Measurements from ENCODE around the gene B3GLCT.

B3GLCT gene

DNA sequence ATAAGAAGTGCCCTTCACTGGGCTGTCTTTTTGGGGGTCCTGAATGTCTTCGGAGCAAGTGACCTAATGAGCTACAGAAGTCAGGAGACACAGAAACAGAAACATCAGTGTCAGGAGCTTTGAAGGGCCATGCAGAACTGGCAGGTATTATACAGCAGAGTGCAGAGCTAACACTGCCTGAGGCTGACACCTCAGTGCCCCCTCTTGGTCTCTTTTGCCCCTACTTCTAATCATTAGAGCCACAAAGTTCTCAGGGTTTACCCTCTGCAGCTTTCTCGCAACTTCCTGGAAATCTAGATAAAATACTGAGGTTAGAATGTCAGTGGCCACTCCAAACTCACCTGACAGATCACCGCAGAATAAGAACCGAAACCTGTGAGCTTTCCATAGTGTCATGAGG, 172.7 kb downstream of the B3GLCT start:
- DNase-seq (ENCODE audit: low read depth, low spot score): no peak
- no peak overlapping the region for H3K4me3 ChIP-seq (ENCODE audit: low read length)

DNA sequence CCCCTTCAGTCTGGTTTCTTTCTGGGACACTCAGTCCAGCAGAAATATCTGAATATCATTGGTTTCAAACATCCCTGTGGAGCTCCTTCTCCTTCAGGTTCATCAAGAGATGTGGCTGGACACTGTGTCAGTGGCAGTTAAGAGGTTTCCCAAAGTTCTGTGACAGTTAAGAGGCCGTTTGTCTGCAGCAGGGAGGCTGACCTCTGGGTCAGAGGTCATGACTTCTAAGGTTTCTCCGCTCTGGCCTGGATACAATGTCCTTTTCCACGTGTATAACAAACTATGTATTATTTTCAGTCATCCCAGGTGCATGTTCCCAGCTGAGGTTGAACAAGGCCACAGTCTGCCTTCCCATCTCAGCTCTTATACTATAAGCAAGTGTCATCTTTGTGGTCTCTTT, 174.9 kb downstream of the B3GLCT start:
- no peak overlapping the region for H3K4me3 ChIP-seq (ENCODE audit: low read length)
- DNase-seq (ENCODE audit: low read depth, low spot score): no peak

DNA sequence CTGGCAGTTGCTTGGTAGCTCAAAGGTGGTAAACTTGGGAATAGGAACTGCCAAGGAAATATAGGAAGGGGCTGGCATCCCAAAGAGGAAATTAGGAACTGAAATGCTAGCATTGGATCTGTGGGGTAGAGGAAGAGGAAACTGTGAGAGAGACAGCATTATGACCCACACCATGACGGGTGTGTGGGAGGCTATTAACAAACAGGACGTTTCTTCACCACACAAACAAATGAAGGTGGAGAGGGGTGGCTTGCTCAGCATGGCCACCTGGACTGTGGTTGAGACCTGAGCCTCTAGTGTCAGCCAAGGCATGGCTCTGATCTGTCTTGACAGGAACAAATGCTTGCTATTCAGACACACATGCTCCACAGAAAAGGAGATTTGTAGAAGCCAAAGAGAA, 178.2 kb downstream of the B3GLCT start:
- no peak overlapping the region for H3K4me3 ChIP-seq (ENCODE audit: low read length)

DNA sequence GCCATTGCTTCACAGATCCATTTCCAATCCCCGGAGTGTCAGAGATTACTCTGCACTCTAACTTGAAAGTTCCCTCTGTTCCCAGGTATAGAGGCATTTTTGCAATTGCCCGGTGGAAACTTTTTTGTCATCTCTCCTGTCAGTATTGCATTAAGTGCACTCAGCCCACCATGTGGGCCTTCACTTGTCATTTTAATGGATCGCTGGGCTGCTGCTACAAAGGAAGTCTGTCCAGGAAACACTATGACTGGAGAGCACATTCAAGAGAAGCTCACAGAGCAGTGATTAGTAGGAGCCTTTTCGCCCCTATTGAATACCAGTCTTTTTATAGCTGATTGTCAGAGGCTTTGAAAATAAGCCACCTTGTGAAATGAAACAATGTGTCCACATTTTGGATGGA, 180.9 kb downstream of the B3GLCT start:
- no peak for DNase-seq (ENCODE audit: low read depth, low spot score)

More for the DNA sequence above, 178.2 kb downstream of the B3GLCT start:
- DNase-seq (ENCODE audit: low read depth, low spot score): no peak

More for the DNA sequence above, 180.9 kb downstream of the B3GLCT start:
- H3K4me3 ChIP-seq (ENCODE audit: low read length): no peak overlapping the region

Measured in Jurkat, Clone E6-1 (cell line).